Cardiac muscle cell (in vitro differentiated cells and primary cell): ENCODE results near the gene COX14. TPM values are rescaled to one million over a fixed set of nuclear protein-coding genes. Genes with fewer than 3 reads are reported as not detected.

ENCODE experiments used
- DNase-seq, 2 donors: peaks; one replicate each; pipeline versions ENCODE4 v3.0.0 to v3.0.0-alpha.2; 2010 to 2017; ENCODE audit warnings: low read depth in 1 of 2, low spot score in 1 of 2
- H3K27ac ChIP-seq: fragments of 200-600 bp; sonication (generic); 2 replicates; pipeline ENCODE4 v1.5.1; 2016
- H3K27me3 ChIP-seq: fragments of 200-600 bp; sonication (generic); 2 replicates; pipeline ENCODE4 v1.6.0; 2016; ENCODE audit warnings: control low read depth
- H3K36me3 ChIP-seq: fragments of 200-600 bp; sonication (generic); 2 replicates; pipeline ENCODE4 v1.5.1; 2016; ENCODE audit warnings: control low read depth
- H3K4me1 ChIP-seq: fragments of 200-600 bp; sonication (generic); 2 replicates; pipeline ENCODE4 v1.8.1; 2017; ENCODE audit warnings: low read depth, mild to moderate bottlenecking, mixed run types
- H3K4me3 ChIP-seq: fragments of 200-600 bp; sonication (generic); 2 replicates; pipeline ENCODE4 v1.5.1; 2016; ENCODE audit warnings: mild to moderate bottlenecking
- H3K9me3 ChIP-seq: fragments of 200-600 bp; sonication (generic); 2 replicates; pipeline ENCODE4 v1.5.1; 2017; ENCODE audit warnings: low read depth, mild to moderate bottlenecking, control low read depth
- CTCF ChIP-seq: IDR thresholded peaks from 2 replicates; pipeline ENCODE4 v1.5.1; 2012; ENCODE audit warnings: low read depth, mild to moderate bottlenecking, low read length
- polyA plus RNA-seq: library from polyadenylated mRNA; unstranded; fragments of >200 nt; fragmentation: Nextera tagmentation; extraction: Ambion mirVana; gene quantifications from 2 replicates; pipeline ENCODE4 v1.2.1, GENCODE V29; 2016
- total RNA-seq: library from RNA; depleted of rRNA; stranded (reverse); fragments of >200 nt; gene quantifications from 2 replicates; pipeline ENCODE4 v1.2.3, GENCODE V29; 2016

Gene COX14
- total RNA-seq = 43.9 and 105 TPM in 2 replicates
- 234 and 265 TPM in 2 replicates for polyA plus RNA-seq

GRCh38 chr12:50111693-50112455 lies at the start of gene COX14:
TSS of gene COX14 (plus strand) at chr12:50112236. CDS start at chr12:50120044, 7,808 bp downstream.
- peaks cover 34% of the 10 kb centered on the region for H3K4me1 ChIP-seq
- H3K36me3 ChIP-seq = no peaks in the 10 kb centered on the region
- TF ChIP-seq CTCF = peak; percentile 98
- no peaks in the 10 kb centered on the region for H3K9me3 ChIP-seq
- H3K27ac ChIP-seq = peak within 1 kb of the TSS; percentile 97
- H3K4me3 ChIP-seq = peak within 1 kb of the TSS; percentile 78
- peak; percentile 100 for DNase-seq
- no peaks in the 10 kb centered on the region for H3K27me3 ChIP-seq

DNA sequence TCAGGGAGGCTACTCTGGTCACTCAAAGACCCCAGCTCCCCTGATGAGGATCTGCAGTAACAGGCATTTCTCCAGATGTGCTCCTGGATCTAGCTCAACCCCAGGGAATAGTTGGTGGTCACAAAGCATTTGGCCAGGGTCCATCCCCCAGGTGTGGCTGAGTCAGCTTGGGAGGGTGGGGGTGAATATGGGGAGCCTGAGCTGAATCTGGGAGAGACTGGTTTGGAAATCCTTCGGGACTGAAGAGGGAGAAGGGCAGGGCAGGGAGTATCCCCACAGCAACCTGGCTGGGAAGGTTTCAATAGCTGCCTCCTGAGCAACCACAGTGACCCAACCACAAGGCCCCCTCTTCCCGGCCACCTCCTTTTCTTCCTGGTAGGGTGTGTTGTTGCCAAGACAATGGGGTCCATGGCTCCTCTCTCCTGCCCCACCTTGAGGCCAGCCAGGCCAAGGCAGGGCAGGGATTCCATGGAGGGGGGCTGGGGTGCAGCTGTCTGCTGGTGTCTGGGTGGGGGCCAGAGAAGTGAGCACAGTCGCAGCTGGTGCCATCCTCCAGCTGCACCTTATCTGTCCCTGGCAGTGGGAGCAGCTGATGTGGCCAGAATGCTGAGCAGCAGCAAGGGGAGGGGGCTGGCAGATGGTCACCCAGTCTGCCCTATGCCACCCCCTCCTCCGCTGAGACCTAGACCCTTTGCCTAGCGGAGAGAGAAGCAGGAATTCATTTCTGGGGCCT lies 49.1 kb upstream of the COX14 start:
- H3K4me1 ChIP-seq = no peaks in the 10 kb centered on the region
- no peak for DNase-seq
- peaks cover 16% of the 10 kb centered on the region for H3K27me3 ChIP-seq
- no peaks in the 10 kb centered on the region for H3K36me3 ChIP-seq
- TF ChIP-seq CTCF = no peak
- no peak overlapping the region for H3K4me3 ChIP-seq
- no peaks in the 10 kb centered on the region for H3K9me3 ChIP-seq
- no peak overlapping the region for H3K27ac ChIP-seq

DNA sequence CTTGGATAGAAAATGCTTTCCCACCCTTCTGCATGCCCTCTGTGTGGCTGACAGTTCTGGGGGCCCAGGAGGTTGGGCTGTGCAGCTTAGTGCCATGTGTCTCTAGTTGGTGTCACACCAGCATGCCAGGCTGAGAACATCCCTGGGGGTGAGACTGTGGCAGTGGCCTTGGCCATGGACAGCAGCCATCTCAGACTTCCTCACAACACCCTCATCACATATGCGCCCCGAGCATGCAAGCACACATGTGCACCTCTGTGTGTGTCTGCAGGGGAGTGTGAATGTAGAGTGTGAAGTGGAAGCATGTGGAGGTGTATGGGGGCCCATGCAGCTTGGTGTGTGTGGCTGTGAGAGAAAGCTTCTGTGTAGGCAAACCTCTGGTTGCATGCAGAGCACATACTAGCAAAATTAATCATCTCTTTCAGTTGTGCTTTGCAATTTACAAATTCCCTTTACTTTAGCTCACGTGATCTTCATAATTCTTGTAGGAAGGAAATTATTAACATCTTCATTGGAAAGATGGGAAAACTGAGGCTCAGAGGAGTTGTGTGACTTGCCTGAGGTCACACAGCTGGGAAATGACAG lies 46.2 kb upstream of the COX14 start:
- no peaks in the 10 kb centered on the region for H3K4me1 ChIP-seq
- no peaks in the 10 kb centered on the region for H3K36me3 ChIP-seq
- no peaks in the 10 kb centered on the region for H3K9me3 ChIP-seq
- H3K27me3 ChIP-seq = no peaks in the 10 kb centered on the region
- TF ChIP-seq CTCF = no peak
- H3K4me3 ChIP-seq = no peak overlapping the region
- no peak for DNase-seq
- H3K27ac ChIP-seq = no peak overlapping the region

- no peaks in the 10 kb centered on the region for H3K9me3 ChIP-seq
- peak; percentile 78 to 86 for DNase-seq
- H3K4me1 ChIP-seq = no peaks in the 10 kb centered on the region
- H3K27ac ChIP-seq = peak overlapping the region; percentile 8
- H3K4me3 ChIP-seq = no peak overlapping the region
- TF ChIP-seq CTCF = no peak
- no peaks in the 10 kb centered on the region for H3K36me3 ChIP-seq
- no peaks in the 10 kb centered on the region for H3K27me3 ChIP-seq
These were observed 45.6 kb upstream of the COX14 start for GRCh38 chr12:50066402-50066801.

GRCh38 chr12:50069069-50069468 lies 43.0 kb upstream of the COX14 start:
- H3K4me1 ChIP-seq = peaks cover 6% of the 10 kb centered on the region
- H3K27ac ChIP-seq = no peak overlapping the region
- no peak for TF ChIP-seq CTCF
- no peaks in the 10 kb centered on the region for H3K27me3 ChIP-seq
- H3K4me3 ChIP-seq = no peak overlapping the region
- DNase-seq = no peak
- H3K9me3 ChIP-seq = no peaks in the 10 kb centered on the region
- H3K36me3 ChIP-seq = no peaks in the 10 kb centered on the region
